Measurements from ENCODE around the gene DAD1.
"Not testable (repeated sequence)": the region's sequence is repeated elsewhere in the genome, so short reads cannot be mapped to it uniquely, and the experiment has no call there.

Gene DAD1

DNA sequence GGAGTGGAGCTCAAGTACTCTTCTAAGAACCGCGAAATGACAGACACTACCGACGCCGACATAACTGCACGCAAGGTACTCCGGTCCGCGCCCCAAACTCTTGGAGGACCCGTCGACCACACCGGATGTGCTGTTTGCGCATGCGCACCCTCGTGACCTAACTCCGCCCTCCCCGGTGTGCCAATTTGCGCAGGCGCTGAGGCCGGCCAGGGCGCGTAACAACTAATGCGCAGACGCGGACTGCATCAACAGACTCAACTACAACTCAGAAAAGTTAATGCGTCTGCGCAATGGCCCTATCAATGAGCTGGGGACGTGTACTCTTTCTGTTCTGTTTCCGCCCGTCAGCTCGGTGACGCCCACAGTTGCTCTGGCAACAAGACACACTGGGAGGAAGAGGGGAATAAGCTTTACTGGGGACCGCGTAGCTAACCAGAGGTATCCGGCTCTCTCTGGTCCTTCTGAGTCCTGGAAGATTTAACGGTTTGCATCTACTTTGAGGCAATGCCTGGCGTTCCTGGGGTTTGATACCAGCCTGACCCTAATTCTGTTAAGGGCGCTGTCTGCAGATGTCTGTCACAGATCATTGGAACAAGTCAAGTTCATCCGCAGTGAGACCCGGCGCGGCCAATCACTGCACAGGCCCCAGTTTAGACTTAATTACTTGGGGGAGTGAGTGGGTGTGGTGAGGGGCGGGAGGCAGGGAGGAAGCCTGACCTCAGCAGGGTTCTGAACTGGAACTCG, at the start of gene DAD1:
DAD1 (minus strand) TSS at position 129 of the 744 bp plus-strand sequence; CDS start at position 62, 67 bp downstream.
- peak; percentile 100 for DNase-seq

GRCh38 chr14:22635980-22636379, 47.0 kb upstream of the DAD1 start:
- not testable (repeated sequence) for DNase-seq

GRCh38 chr14:22634233-22634900, 45.3 kb upstream of the DAD1 start:
- DNase-seq: no peak

DNA sequence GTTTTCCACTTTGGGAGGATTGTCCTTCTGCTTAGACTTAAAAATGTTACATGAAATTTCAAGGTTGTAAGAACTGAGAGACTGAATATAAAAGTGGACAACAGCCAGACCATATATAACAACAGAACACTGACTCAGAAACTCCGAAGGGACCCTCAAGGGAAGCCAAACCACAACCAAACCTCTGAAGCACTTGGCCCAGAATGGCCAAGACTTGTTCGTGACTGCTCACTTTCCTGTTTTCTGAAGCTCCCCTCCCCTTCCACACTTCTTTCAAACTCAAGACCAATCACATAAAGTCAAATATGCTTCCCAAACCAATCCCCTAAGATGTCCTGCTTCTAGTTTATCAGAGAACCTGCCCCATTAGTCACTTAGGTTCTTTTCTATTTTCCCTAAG, 41.5 kb upstream of the DAD1 start:
- no peak for DNase-seq

GRCh38 chr14:22630066-22630465, 41.0 kb upstream of the DAD1 start:
- DNase-seq: no peak

DNA sequence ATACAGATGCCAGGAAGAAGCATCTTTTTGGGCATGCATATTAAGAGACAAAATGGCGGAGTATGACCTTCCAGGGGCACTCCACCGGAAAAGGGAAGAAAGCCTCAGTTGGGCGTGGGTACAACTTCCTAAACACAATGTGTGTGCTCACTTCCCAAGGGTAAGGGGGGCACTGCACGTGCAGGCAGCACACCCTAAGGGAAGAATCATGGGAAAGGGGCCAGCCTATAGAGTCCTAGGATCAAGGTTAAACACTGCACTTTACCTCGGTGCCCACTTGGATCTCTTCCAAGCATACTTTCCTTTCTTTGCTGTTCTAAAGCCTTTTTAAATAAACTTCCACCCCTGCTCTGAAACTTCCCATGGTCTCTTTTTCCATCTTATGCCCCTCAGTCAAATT, 40.3 kb upstream of the DAD1 start:
- DNase-seq: no peak

DNA sequence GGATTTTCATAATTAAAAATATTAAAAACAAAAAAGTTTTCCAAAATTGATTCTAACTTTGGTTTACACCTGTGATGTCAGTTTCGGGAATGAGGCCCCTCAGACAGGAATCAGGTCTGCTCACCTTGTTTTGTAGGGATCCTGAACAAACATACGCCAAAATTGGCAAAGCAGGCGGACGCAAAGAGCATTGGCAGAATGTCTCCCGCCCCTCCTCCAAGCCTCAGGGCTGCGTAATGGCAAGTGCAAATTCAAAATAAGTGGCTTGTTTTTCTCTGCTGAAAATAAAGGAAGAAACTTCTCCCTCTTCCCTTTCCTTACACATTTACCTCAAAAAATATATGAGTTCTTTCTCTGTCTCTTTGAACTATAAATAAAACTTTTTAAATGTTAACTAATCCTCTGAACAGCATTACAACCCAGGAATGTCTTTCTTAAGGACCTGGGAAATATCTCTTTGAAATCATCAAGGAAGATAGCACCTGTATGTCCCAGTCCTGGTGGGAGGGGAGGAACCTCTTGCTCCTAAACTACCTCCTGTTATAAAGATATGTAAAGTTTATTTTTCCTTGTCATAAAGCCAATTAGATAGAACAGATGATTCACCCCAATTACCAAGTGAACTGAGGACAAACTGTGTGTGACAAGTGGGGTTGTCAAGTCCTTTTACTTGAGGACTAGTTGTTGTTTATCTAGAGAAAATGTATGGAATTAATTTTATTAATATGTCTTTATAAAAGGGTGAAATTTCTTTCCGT, 38.7 kb upstream of the DAD1 start:
- no peak for DNase-seq

DNA sequence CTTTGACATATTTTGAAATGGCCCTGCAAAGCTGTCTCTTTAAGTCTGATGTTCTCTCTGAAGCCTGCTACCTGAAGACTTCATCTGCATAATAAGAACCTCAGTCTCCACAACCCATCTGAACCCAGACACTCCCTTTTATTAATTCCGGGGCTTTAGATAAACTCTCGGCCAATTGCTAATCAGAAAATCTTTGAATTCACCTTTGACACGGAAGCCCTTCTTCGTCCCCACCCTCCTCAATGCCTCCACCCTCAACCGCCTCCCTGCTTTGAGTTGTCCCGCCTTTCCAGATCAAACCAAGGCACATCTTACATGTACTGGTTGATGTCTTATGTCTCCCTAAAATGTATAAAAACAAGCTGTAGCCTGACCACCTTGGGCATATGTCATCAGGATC, 37.6 kb upstream of the DAD1 start:
- no peak for DNase-seq

DNA sequence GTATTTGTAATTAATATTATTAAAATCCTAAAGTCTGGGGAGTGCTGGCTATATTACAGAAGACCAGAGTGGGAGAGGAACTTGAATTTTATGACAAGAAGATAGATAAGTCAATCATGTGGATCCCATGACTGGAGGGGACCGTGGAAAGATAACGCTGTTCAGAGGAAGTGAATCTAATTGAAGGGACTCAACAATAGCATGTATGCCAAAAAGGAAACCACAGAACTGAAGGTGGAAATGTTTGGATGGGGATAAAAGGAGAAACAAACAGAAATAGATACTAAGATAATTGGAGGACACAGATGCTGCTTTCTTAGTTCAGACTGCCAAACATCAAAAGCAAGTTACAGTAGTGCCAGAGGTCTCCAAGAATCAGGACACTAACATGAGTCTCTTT, 34.0 kb upstream of the DAD1 start:
- DNase-seq: no peak

GRCh38 chr14:22622255-22622654, 33.2 kb upstream of the DAD1 start:
- no peak for DNase-seq

- DNase-seq: not testable (repeated sequence)
Observed at GRCh38 chr14:22615765-22616164, 26.7 kb upstream of the DAD1 start.

- DNase-seq: no peak
Observed at GRCh38 chr14:22614240-22614799, 25.3 kb upstream of the DAD1 start.

GRCh38 chr14:22613736-22614239, 24.8 kb upstream of the DAD1 start:
- no peak for DNase-seq

GRCh38 chr14:22613106-22613695, 24.2 kb upstream of the DAD1 start:
- no peak for DNase-seq

- no peak for DNase-seq
Observed at GRCh38 chr14:22610931-22611330, 21.9 kb upstream of the DAD1 start.

- no peak for DNase-seq
Observed at GRCh38 chr14:22607291-22607690, 18.3 kb upstream of the DAD1 start.

GRCh38 chr14:22606380-22606779, 17.4 kb upstream of the DAD1 start:
- no peak for DNase-seq

DNA sequence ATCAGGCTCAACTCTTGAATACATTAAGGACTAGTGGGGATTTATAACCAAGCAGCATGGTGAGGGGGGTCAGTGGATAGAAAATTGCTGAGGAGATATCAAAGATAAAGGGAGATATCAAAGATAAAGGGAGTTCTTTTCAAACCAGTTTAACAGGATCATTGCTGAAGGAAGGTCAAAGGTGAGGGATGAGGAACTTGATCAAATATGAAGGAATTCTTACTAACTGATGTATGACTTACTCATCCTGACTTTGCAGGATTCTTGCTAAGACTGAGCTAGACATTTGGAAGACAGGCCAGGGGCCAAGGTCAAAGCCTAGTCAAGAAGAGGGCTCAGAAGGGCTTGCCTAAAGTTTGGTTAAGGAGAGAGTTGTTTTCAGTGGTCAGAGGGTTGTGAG, 13.8 kb upstream of the DAD1 start:
- no peak for DNase-seq

DNA sequence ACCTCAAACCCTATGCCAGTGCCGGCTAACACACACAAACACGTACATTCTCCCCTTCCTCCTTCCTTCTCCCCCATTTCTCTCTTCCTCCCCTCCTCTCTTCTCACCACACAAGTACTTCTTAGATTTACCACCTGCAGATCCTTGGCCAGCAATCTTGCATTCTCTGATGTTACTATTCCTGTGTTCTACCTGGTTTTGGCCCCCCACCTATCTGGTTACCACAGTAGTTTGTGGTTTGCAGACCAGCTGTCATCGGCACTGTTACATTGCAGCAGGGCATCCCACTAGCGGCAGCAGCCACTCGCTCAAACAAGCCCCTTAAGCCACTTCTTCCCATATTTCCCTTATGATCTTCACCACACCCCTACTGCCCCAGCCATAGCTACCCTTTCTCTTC, 13.0 kb upstream of the DAD1 start:
- DNase-seq: no peak

DNA sequence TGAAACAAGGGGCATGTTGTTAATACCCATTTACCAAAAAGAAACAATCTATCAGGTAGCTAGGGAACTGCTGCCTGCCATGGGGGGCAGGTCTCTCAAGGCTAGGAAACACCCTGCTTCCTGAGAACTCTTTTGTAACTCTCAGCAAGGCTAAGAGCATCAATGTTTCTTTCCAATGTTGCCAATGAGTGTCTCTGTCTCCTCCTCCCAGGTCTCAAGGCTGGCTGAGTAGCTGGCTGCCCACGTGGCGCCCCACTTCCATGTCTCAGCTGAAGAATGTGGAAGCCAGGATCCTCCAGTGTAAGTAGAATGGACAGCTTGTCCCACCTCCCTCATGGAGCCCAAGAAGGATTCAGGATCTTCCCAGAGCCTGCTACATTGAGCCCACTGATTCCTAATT, 12.4 kb upstream of the DAD1 start:
- no peak for DNase-seq

GRCh38 chr14:22600027-22600426, 11.0 kb upstream of the DAD1 start:
- no peak for DNase-seq

- DNase-seq: no peak
Observed at GRCh38 chr14:22599349-22599748, 10.3 kb upstream of the DAD1 start.

DNA sequence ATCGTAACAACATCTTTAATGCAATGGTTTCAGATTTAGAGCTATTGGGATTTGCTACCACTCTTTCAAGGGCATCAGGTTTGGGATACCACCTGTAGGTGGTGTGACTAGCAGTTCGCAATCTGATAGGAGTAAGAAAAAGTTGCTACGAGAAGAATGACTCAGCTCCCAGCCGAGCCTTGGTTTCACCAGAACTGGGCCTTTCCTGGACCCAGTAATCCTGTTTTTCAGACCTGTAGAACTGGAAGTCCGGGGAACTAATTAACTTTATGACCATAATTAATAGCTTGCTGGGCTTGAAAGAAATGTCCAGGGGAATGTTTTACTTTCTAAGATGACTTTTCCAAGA, 9.8 kb upstream of the DAD1 start:
- DNase-seq: peak; percentile 29

Measured in CD4-positive, alpha-beta T cell treated with Interleukin-10 for 1 hour (primary cell).